Tibial nerve (tissue), 4 donors: Measurements from ENCODE around the gene TGM2. TPM values are rescaled to one million over a fixed set of nuclear protein-coding genes. Genes with fewer than 3 reads are reported as not detected.

Experiments used
- DNase-seq, 2 donors: peaks; one replicate each; pipeline ENCODE4 v3.0.0-alpha.2; 2019; ENCODE audit warnings: low spot score in 2 of 2
- H3K27ac ChIP-seq, 4 donors: fragments of 200-600 bp; sonication (generic) in 3 of 4; one replicate each; pipeline ENCODE4 v1.5.1; 2017 to 2019; ENCODE audit warnings: mild to moderate bottlenecking in 1 of 4
- H3K27me3 ChIP-seq, 2 donors: fragments of 200-600 bp; sonication (generic) in 1 of 2; one replicate each; pipeline versions ENCODE4 v1.5.1 to v1.6.0; 2017 to 2019
- H3K36me3 ChIP-seq, 3 donors: fragments of 200-600 bp; sonication (generic); one replicate each; pipeline ENCODE4 v1.5.1; 2018 to 2019
- H3K4me1 ChIP-seq, 4 donors: fragments of 200-600 bp; sonication (generic) in 3 of 4; one replicate each; pipeline ENCODE4 v1.5.1; 2017 to 2019
- H3K4me3 ChIP-seq, 4 donors: fragments of 200-600 bp; sonication (generic) in 3 of 4; one replicate each; pipeline ENCODE4 v1.5.1; 2017 to 2019; ENCODE audit warnings: mild to moderate bottlenecking in 1 of 4, moderate library complexity in 1 of 4
- H3K9me3 ChIP-seq, 4 donors: fragments of 200-600 bp; sonication (generic) in 3 of 4; one replicate each; pipeline ENCODE4 v1.5.1; 2017 to 2019
- EP300 ChIP-seq, 2 donors: sonication (generic); formaldehyde crosslinking; IDR thresholded peaks; one replicate each; pipeline ENCODE4 v1.6.1; 2017; ENCODE audit warnings: antibody characterized with exemption in 2 of 2, mild to moderate bottlenecking in 1 of 2
- POLR2A ChIP-seq, 2 donors: fragments of 450-650 bp; IDR thresholded peaks; one replicate each; pipeline ENCODE4 v1.6.1; 2017; ENCODE audit warnings: antibody characterized with exemption in 2 of 2, mild to moderate bottlenecking in 2 of 2, moderate library complexity in 2 of 2
- WGBS, 2 donors: methylation state at CpG; one replicate each; pipeline ENCODE4 v1.1.5; 2018; 5-methylcytosine and 5-hydroxymethylcytosine counted together
- total RNA-seq, 4 donors: library from RNA; depleted of rRNA; stranded (reverse); fragments of >200 nt; gene quantifications; one replicate each; pipeline ENCODE4 v1.1.0, GENCODE V29; 2016
- TF ChIP-seq, protein P1 (sequence below), 5 experiments: fragments of 200-600 bp in 3 of 5; fragments of 450-650 bp in 2 of 5; sonication (generic) in 3 of 5; IDR thresholded peaks; one replicate each; pipeline ENCODE4 v1.5.1; 2016 to 2019; ENCODE audit warnings: antibody characterized with exemption in 5 of 5, mild to moderate bottlenecking in 3 of 5, moderate library complexity in 2 of 5

The TGM2 gene
- total RNA-seq, 4 donors from 2014 or later = 17.0 to 87.6 (median 55.8) TPM

DNA sequence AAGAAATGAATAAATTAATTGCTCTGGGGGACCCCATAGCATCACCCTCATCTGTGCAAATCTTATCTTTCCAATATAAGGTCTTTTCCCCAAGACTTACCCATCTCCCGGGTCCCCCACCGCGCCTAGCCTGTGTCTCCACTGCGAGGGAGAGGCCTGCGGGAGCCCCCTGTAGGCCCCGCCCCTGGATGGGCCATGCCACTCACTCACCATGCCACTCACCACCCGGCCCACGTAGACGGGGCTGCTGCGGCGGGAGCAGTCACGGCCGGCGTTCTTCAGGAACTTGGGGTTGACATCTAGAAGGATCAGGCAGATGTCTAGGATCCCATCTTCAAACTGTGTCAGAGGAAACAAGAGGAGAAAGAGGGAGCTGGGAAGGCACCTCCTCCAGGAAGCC lies 17.3 kb downstream of the TGM2 start:
- no peak overlapping the region for H3K27ac ChIP-seq
- WGBS, 2 donors = 94 to 95% methylated on average over 12 to 14 of the region's 14 CpGs
- no peaks in the 10 kb centered on the region for H3K9me3 ChIP-seq
- H3K36me3 ChIP-seq = no peaks in the 10 kb centered on the region
- no peaks in the 10 kb centered on the region for H3K27me3 ChIP-seq
- no peak for DNase-seq
- TF ChIP-seq POLR2A (IDR thresholded peaks at IDR 0.05) = no peak
- TF ChIP-seq, protein P1, sequence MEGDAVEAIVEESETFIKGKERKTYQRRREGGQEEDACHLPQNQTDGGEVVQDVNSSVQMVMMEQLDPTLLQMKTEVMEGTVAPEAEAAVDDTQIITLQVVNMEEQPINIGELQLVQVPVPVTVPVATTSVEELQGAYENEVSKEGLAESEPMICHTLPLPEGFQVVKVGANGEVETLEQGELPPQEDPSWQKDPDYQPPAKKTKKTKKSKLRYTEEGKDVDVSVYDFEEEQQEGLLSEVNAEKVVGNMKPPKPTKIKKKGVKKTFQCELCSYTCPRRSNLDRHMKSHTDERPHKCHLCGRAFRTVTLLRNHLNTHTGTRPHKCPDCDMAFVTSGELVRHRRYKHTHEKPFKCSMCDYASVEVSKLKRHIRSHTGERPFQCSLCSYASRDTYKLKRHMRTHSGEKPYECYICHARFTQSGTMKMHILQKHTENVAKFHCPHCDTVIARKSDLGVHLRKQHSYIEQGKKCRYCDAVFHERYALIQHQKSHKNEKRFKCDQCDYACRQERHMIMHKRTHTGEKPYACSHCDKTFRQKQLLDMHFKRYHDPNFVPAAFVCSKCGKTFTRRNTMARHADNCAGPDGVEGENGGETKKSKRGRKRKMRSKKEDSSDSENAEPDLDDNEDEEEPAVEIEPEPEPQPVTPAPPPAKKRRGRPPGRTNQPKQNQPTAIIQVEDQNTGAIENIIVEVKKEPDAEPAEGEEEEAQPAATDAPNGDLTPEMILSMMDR (IDR thresholded peaks at IDR 0.05) = no peak
- TF ChIP-seq EP300 (IDR thresholded peaks at IDR 0.05) = no peak
- H3K4me1 ChIP-seq = peaks cover 0 to 40% (median 30%) of the 10 kb centered on the region in 4 donors
- no peak overlapping the region for H3K4me3 ChIP-seq

DNA sequence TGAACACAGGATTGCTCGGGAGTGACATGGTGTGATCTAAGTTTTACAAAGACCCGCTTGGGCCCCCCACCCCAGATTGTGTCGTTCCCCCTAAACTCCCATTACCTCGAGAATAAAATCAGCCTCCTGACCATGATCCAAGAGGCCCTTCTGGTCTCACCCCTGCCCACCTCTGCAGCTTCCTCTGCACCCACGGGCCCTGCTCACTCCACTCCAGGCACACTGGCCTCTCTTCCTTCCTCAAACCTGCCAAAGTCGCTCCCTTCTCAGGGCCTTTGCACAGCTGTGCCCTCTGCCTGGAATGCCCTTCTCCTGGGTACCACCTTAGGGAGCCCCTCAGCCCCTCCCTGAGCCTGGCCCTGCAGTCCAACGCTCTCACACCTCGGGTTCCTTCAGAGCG lies 17.9 kb downstream of the TGM2 start:
- Histone ChIP-seq H3K27ac (no peak overlapping the region), H3K36me3 (no peaks in the 10 kb centered on the region), H3K4me1 (peaks cover 0 to 34% (median 24%) of the 10 kb centered on the region in 4 donors), H3K4me3 (no peak overlapping the region), H3K27me3 (no peaks in the 10 kb centered on the region), H3K9me3 (no peaks in the 10 kb centered on the region)
- 80 to 86% methylated on average over 9 of the region's 9 CpGs for WGBS, 2 donors
- no peak for DNase-seq
- TF ChIP-seq EP300 (IDR thresholded peaks at IDR 0.05) (no peak), POLR2A (IDR thresholded peaks at IDR 0.05) (no peak)
- TF ChIP-seq, protein P1 (IDR thresholded peaks at IDR 0.05) = no peak

DNA sequence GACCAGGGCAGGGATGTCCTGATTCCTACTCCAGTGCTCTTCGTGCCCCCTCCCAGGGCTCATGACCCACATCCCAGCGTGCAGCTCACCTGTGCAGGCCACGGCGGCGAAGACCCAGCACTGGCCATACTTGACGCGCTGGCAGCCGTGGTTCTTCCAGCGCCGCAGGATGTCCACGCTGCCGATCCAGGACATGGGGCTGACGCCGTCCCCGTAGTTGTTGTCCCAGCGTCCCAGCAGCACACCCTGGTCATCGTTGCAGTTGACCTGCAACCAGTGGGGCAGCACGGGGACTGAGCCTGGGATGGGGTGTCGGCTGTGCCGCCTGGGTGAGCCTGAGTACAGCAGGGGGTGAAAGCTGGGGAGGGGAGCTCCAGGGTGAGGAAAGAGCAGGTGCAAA lies 18.4 kb downstream of the TGM2 start:
- DNase-seq = no peak
- peaks cover 0 to 28% (median 19%) of the 10 kb centered on the region in 4 donors for H3K4me1 ChIP-seq
- H3K27ac ChIP-seq = no peak overlapping the region
- whole genome bisulfite sequencing, 2 donors = 92 to 97% methylated on average over 12 to 20 of the region's 20 CpGs
- H3K27me3 ChIP-seq = no peaks in the 10 kb centered on the region
- TF ChIP-seq, protein P1 (IDR thresholded peaks at IDR 0.05) = no peak
- no peak for TF ChIP-seq POLR2A (IDR thresholded peaks at IDR 0.05)
- no peak for TF ChIP-seq EP300 (IDR thresholded peaks at IDR 0.05)
- no peak overlapping the region for H3K4me3 ChIP-seq
- H3K36me3 ChIP-seq = no peaks in the 10 kb centered on the region
- no peaks in the 10 kb centered on the region for H3K9me3 ChIP-seq

DNA sequence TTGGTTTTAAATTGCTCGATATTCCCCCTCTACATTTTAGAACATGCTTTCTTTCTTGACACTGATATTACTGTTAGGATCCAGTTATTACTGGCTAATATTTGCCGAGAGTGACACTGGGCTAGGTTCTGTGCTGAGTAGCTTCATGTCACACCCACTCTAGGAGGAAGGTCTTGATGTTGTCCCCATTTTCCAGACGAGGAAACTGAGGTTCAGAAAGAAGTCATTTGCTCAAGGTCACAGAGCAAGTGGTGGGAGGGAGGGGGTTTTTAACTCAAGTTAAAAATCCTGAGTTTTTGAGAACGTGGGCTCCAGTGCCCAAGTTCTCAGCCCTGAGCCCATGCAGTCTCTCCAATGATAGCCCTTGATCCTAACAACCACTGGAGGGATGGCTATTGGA lies 18.9 kb downstream of the TGM2 start:
- Histone ChIP-seq H3K36me3 (no peaks in the 10 kb centered on the region), H3K27ac (no peak overlapping the region), H3K4me3 (no peak overlapping the region), H3K9me3 (no peaks in the 10 kb centered on the region), H3K27me3 (no peaks in the 10 kb centered on the region), H3K4me1 (peaks cover 0 to 24% (median 18%) of the 10 kb centered on the region in 4 donors)
- TF ChIP-seq POLR2A (IDR thresholded peaks at IDR 0.05) (no peak), EP300 (IDR thresholded peaks at IDR 0.05) (no peak)
- TF ChIP-seq, protein P1 (IDR thresholded peaks at IDR 0.05) = no peak
- DNase-seq = no peak
- 88 to 90% methylated on average over 4 of the region's 4 CpGs for WGBS, 2 donors

DNA sequence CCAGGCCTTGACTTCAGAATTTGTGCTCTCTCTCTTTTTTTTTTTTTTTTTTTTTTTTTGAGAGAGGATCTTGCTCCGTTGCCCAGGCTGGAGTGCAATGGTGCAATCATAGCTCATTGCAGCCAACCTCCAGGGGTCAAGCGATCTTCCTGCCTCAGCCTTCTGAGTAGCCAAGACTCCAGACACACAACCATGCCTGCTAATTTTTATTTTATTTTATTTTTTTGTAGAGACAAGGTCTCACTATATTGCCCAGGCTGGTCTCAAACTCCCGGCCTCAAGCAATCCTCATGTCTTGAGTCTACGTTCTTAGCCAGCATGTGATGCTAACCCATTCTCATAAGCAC lies 19.4 kb downstream of the TGM2 start:
- 88 to 93% methylated on average over 4 of the region's 4 CpGs for WGBS, 2 donors
- Histone ChIP-seq H3K4me3 (no peak overlapping the region), H3K27me3 (no peaks in the 10 kb centered on the region), H3K4me1 (peaks cover 0 to 23% (median 18%) of the 10 kb centered on the region in 4 donors), H3K27ac (no peak overlapping the region), H3K36me3 (no peaks in the 10 kb centered on the region), H3K9me3 (no peaks in the 10 kb centered on the region)
- TF ChIP-seq EP300 (IDR thresholded peaks at IDR 0.05) = no peak
- TF ChIP-seq POLR2A (IDR thresholded peaks at IDR 0.05) = no peak
- no peak for DNase-seq
